GM19043 (cell line): ENCODE measurements around the gene ADAT2.

Source experiments
- ATAC-seq: cut with Tn5 transposase; IDR thresholded peaks from one replicate; pipeline ENCODE4 v1.9.1; 2021; ENCODE audit warnings: low read depth; ENCODE audit not compliant: unreplicated experiment

The ADAT2 gene

GRCh38 chr6:143399176-143399575 is 51.3 kb downstream of the ADAT2 start:
- no peak for ATAC-seq

- ATAC-seq, result no peak
These were observed 53.0 kb downstream of the ADAT2 start for GRCh38 chr6:143397227-143398222.

- no peak for ATAC-seq
These were observed 53.8 kb downstream of the ADAT2 start for GRCh38 chr6:143396497-143397226.

- ATAC-seq, result no peak
These were observed 54.8 kb downstream of the ADAT2 start for GRCh38 chr6:143395699-143396098.

GRCh38 chr6:143394389-143394788 is 56.1 kb downstream of the ADAT2 start:
- no peak for ATAC-seq

- ATAC-seq, result no peak
These were observed 60.2 kb downstream of the ADAT2 start for GRCh38 chr6:143390278-143390677.

GRCh38 chr6:143385636-143386035 is 64.9 kb downstream of the ADAT2 start:
- ATAC-seq, result no peak

- ATAC-seq, result no peak
These were observed 73.6 kb downstream of the ADAT2 start for GRCh38 chr6:143376861-143377260.

GRCh38 chr6:143376375-143376774 is 74.1 kb downstream of the ADAT2 start:
- ATAC-seq, result no peak

GRCh38 chr6:143375022-143375585 is 75.4 kb downstream of the ADAT2 start:
- no peak for ATAC-seq

- ATAC-seq, result no peak
These were observed 76.5 kb downstream of the ADAT2 start for GRCh38 chr6:143374014-143374413.
